GM18909 (cell line): Measurements from ENCODE around the gene ARID2.
A peak's percentile ranks its signal among the peaks of the same experiment; 100 is the strongest.

Experiments
- ATAC-seq: cut with Tn5 transposase; IDR thresholded peaks from one replicate; pipeline ENCODE4 v1.9.1; 2021; ENCODE audit warnings: mild to moderate bottlenecking; ENCODE audit not compliant: unreplicated experiment, poor library complexity

ARID2 gene

GRCh38 chr12:45713078-45713477 lies 16.4 kb upstream of the ARID2 start:
- ATAC-seq, result no peak

GRCh38 chr12:45718306-45718705 lies 11.2 kb upstream of the ARID2 start:
- ATAC-seq, result no peak

- no peak for ATAC-seq
These were observed 9.4 kb upstream of the ARID2 start for GRCh38 chr12:45720069-45720468.

- ATAC-seq, result no peak
These were observed 8.1 kb upstream of the ARID2 start for GRCh38 chr12:45721369-45721768.

GRCh38 chr12:45721954-45722353 lies 7.6 kb upstream of the ARID2 start:
- no peak for ATAC-seq

GRCh38 chr12:45725631-45726602 lies 3.6 kb upstream of the ARID2 start:
- ATAC-seq, result no peak

- no peak for ATAC-seq
These were observed 2.8 kb upstream of the ARID2 start for GRCh38 chr12:45726603-45727300.

- peak; percentile 60 for ATAC-seq
These were observed 2.1 kb upstream of the ARID2 start for GRCh38 chr12:45727301-45727979.

- peak; percentile 0 for ATAC-seq
These were observed 1.4 kb upstream of the ARID2 start for GRCh38 chr12:45727980-45728629.

GRCh38 chr12:45728630-45729232 lies 775 bp upstream of the ARID2 start:
- ATAC-seq, result peak; percentile 63

GRCh38 chr12:45730084-45730347 lies 510 bp downstream of the ARID2 start:
- no peak for ATAC-seq

- ATAC-seq, result no peak
These were observed 1.1 kb downstream of the ARID2 start for GRCh38 chr12:45730348-45731189.

- ATAC-seq, result no peak
These were observed 1.8 kb downstream of the ARID2 start for GRCh38 chr12:45731190-45731775.

- ATAC-seq, result no peak
These were observed 2.7 kb downstream of the ARID2 start for GRCh38 chr12:45732250-45732649.

- ATAC-seq, result no peak
These were observed 3.4 kb downstream of the ARID2 start for GRCh38 chr12:45732936-45733335.

GRCh38 chr12:45737638-45738037 lies 8.1 kb downstream of the ARID2 start:
- no peak for ATAC-seq

GRCh38 chr12:45742590-45742989 lies 13.1 kb downstream of the ARID2 start:
- no peak for ATAC-seq

- no peak for ATAC-seq
These were observed 13.7 kb downstream of the ARID2 start for GRCh38 chr12:45743247-45743646.

GRCh38 chr12:45745861-45746277 lies 16.4 kb downstream of the ARID2 start:
- no peak for ATAC-seq
